Neural crest cell (in vitro differentiated cells): ENCODE results near the gene ITPR3. TPM values are rescaled to one million over a fixed set of nuclear protein-coding genes. Genes with fewer than 3 reads are reported as not detected.

ENCODE experiments used
- DNase-seq: peaks from one replicate; pipeline ENCODE4 v3.0.0; 2021; ENCODE audit warnings: low read depth, mixed read lengths, low spot score
- H3K27ac Mint-ChIP-seq: one replicate; pipeline ENCODE4 v1.8.0; 2021; ENCODE audit warnings: mild to moderate bottlenecking, mixed read lengths; ENCODE audit not compliant: unreplicated experiment
- H3K27me3 Mint-ChIP-seq: 2 replicates; pipeline ENCODE4 v1.8.0; 2021; ENCODE audit warnings: low read depth, mild to moderate bottlenecking, mixed read lengths
- H3K36me3 Mint-ChIP-seq: 2 replicates; pipeline ENCODE4 v1.8.0; 2021; ENCODE audit warnings: low read depth, mild to moderate bottlenecking, mixed read lengths
- H3K4me1 Mint-ChIP-seq: 2 replicates; pipeline ENCODE4 v1.8.0; 2021; ENCODE audit warnings: mixed read lengths
- H3K4me3 Mint-ChIP-seq: one replicate; pipeline ENCODE4 v1.8.0; 2021; ENCODE audit warnings: mild to moderate bottlenecking, mixed read lengths
- H3K9me3 Mint-ChIP-seq: 2 replicates; pipeline ENCODE4 v1.8.0; 2021; ENCODE audit warnings: mixed read lengths
- CTCF ChIP-seq: fragments of 200-600 bp; sonication (generic); conservative IDR thresholded peaks from 2 replicates; pipeline ENCODE4 v1.5.0; 2021; ENCODE audit warnings: antibody characterized with exemption, mild to moderate bottlenecking
- total RNA-seq: library from RNA; stranded (reverse); gene quantifications from 2 replicates; pipeline ENCODE4 v1.2.1, GENCODE V29; 2021

The ITPR3 gene
- total RNA-seq, 1 donor from 2014 or later: 16.0 TPM

GRCh38 chr6:33711140-33712129 is 90.3 kb downstream of the ITPR3 start, which contains the start of gene UQCC2:
TSS of gene UQCC2 (minus strand) at chr6:33711700. CDS start at chr6:33711686, 14 bp downstream.
- peaks cover 3% of the 10 kb centered on the region for H3K27me3 Mint-ChIP-seq
- peaks cover 19% of the 10 kb centered on the region for H3K36me3 Mint-ChIP-seq
- peak; percentile 68 for TF ChIP-seq CTCF
- H3K4me3 Mint-ChIP-seq: peak within 1 kb of the TSS; percentile 100
- peaks cover 29% of the 10 kb centered on the region for H3K4me1 Mint-ChIP-seq
- peaks cover 4% of the 10 kb centered on the region for H3K9me3 Mint-ChIP-seq
- peak within 1 kb of the TSS; percentile 100 for H3K27ac Mint-ChIP-seq
- DNase-seq: peak; percentile 94

- H3K9me3 Mint-ChIP-seq: peaks cover 4% of the 10 kb centered on the region
- H3K27me3 Mint-ChIP-seq: peaks cover 3% of the 10 kb centered on the region
- peaks cover 18% of the 10 kb centered on the region for H3K36me3 Mint-ChIP-seq
- H3K4me1 Mint-ChIP-seq: peaks cover 28% of the 10 kb centered on the region
- peak overlapping the region; percentile 52 for H3K4me3 Mint-ChIP-seq
- DNase-seq: no peak
- no peak for TF ChIP-seq CTCF
- H3K27ac Mint-ChIP-seq: no peak overlapping the region
Observed at GRCh38 chr6:33712914-33713313, 91.8 kb downstream of the ITPR3 start.

GRCh38 chr6:33713786-33714185 is 92.7 kb downstream of the ITPR3 start:
- DNase-seq: no peak
- no peak for TF ChIP-seq CTCF
- H3K27me3 Mint-ChIP-seq: peaks cover 3% of the 10 kb centered on the region
- H3K27ac Mint-ChIP-seq: no peak overlapping the region
- peaks cover 4% of the 10 kb centered on the region for H3K9me3 Mint-ChIP-seq
- H3K4me1 Mint-ChIP-seq: peaks cover 28% of the 10 kb centered on the region
- H3K4me3 Mint-ChIP-seq: no peak overlapping the region
- peaks cover 16% of the 10 kb centered on the region for H3K36me3 Mint-ChIP-seq

GRCh38 chr6:33714385-33715040 is 93.4 kb downstream of the ITPR3 start:
- H3K27me3 Mint-ChIP-seq: peaks cover 6% of the 10 kb centered on the region
- peaks cover 4% of the 10 kb centered on the region for H3K9me3 Mint-ChIP-seq
- H3K27ac Mint-ChIP-seq: no peak overlapping the region
- H3K4me1 Mint-ChIP-seq: peaks cover 23% of the 10 kb centered on the region
- no peak for TF ChIP-seq CTCF
- no peak for DNase-seq
- H3K4me3 Mint-ChIP-seq: no peak overlapping the region
- H3K36me3 Mint-ChIP-seq: peaks cover 12% of the 10 kb centered on the region

- no peak overlapping the region for H3K27ac Mint-ChIP-seq
- H3K36me3 Mint-ChIP-seq: peaks cover 2% of the 10 kb centered on the region
- peak overlapping the region; percentile 34 for H3K4me3 Mint-ChIP-seq
- peaks cover 6% of the 10 kb centered on the region for H3K27me3 Mint-ChIP-seq
- H3K9me3 Mint-ChIP-seq: peaks cover 3% of the 10 kb centered on the region
- TF ChIP-seq CTCF: no peak
- H3K4me1 Mint-ChIP-seq: peaks cover 8% of the 10 kb centered on the region
- no peak for DNase-seq
Observed at GRCh38 chr6:33716379-33716778, 95.3 kb downstream of the ITPR3 start.
